H54 (cell line): ENCODE measurements around the gene EPHA6.
"Not testable (repeated sequence)": the region's sequence is repeated elsewhere in the genome, so short reads cannot be mapped to it uniquely, and the experiment has no call there.

Source experiments
- DNase-seq: peaks from one replicate; pipeline ENCODE4 v3.0.0; 2011; ENCODE audit warnings: low spot score, mixed read lengths; ENCODE audit not compliant: insufficient read length
- FAIRE-seq: peaks from 3 replicates; lab custom pipeline; 2011; peaks lifted over from hg19 to GRCh38; lab: Jason Lieb, UNC
- POLR2A ChIP-seq: IDR thresholded peaks from 2 replicates; pipeline ENCODE4 v1.6.1; 2011; ENCODE audit warnings: low read depth, mild to moderate bottlenecking, low read length

Gene EPHA6

GRCh38 chr3:97485206-97485605 is 670.8 kb downstream of the EPHA6 start:
- FAIRE-seq (no peak), DNase-seq (no peak)
- TF ChIP-seq POLR2A = no peak

GRCh38 chr3:97487587-97487986 is 673.2 kb downstream of the EPHA6 start:
- no peak for FAIRE-seq
- no peak for TF ChIP-seq POLR2A
- no peak for DNase-seq

GRCh38 chr3:97488741-97489140 is 674.3 kb downstream of the EPHA6 start:
- TF ChIP-seq POLR2A = no peak
- FAIRE-seq (no peak), DNase-seq (no peak)

GRCh38 chr3:97495896-97496295 is 681.5 kb downstream of the EPHA6 start:
- TF ChIP-seq POLR2A = no peak
- no peak for FAIRE-seq
- DNase-seq = no peak

GRCh38 chr3:97497138-97497537 is 682.7 kb downstream of the EPHA6 start:
- no peak for DNase-seq
- TF ChIP-seq POLR2A = no peak
- no peak for FAIRE-seq

GRCh38 chr3:97504463-97504862 is 690.1 kb downstream of the EPHA6 start:
- TF ChIP-seq POLR2A = no peak
- DNase-seq (no peak), FAIRE-seq (no peak)

GRCh38 chr3:97510795-97511194 is 696.4 kb downstream of the EPHA6 start:
- FAIRE-seq (no peak), DNase-seq (no peak)
- no peak for TF ChIP-seq POLR2A

- FAIRE-seq = no peak
- DNase-seq = no peak
- no peak for TF ChIP-seq POLR2A
These were observed 700.7 kb downstream of the EPHA6 start for GRCh38 chr3:97515076-97515475.

GRCh38 chr3:97530691-97531090 is 716.3 kb downstream of the EPHA6 start:
- DNase-seq (no peak), FAIRE-seq (no peak)
- no peak for TF ChIP-seq POLR2A

GRCh38 chr3:97547573-97547972 is 733.2 kb downstream of the EPHA6 start:
- not testable (repeated sequence) for DNase-seq, FAIRE-seq

- DNase-seq = no peak
- no peak for TF ChIP-seq POLR2A
- no peak for FAIRE-seq
These were observed 736.0 kb downstream of the EPHA6 start for GRCh38 chr3:97550408-97550807.

- DNase-seq (no peak), FAIRE-seq (no peak)
- TF ChIP-seq POLR2A = no peak
These were observed 737.8 kb downstream of the EPHA6 start for GRCh38 chr3:97552186-97552585.

- DNase-seq = no peak
- no peak for TF ChIP-seq POLR2A
- no peak for FAIRE-seq
These were observed 761.3 kb downstream of the EPHA6 start for GRCh38 chr3:97575742-97576141.

- TF ChIP-seq POLR2A = no peak
- DNase-seq (no peak), FAIRE-seq (no peak)
These were observed 761.8 kb downstream of the EPHA6 start for GRCh38 chr3:97576221-97576620.

- TF ChIP-seq POLR2A = no peak
- no peak for FAIRE-seq
- no peak for DNase-seq
These were observed 765.0 kb downstream of the EPHA6 start for GRCh38 chr3:97579365-97579764.

GRCh38 chr3:97610626-97611025 is 796.2 kb downstream of the EPHA6 start:
- TF ChIP-seq POLR2A = no peak
- DNase-seq = no peak
- no peak for FAIRE-seq
